22Rv1 (cell line): Measurements from ENCODE around the gene FAM229A.

Source experiments
- CTCF ChIP-seq: fragments of 450-650 bp; IDR thresholded peaks from 2 replicates; pipeline ENCODE4 v1.5.1; 2017; ENCODE audit warnings: mild to moderate bottlenecking
- ZFX ChIP-seq: fragments of 450-650 bp; IDR thresholded peaks from 2 replicates; pipeline ENCODE4 v1.6.1; 2017; ENCODE audit warnings: antibody characterized with exemption, borderline replicate concordance

GRCh38 chr1:32363713-32364112 lies 1.4 kb upstream of the FAM229A start:
- TF ChIP-seq CTCF: no peak
- TF ChIP-seq ZFX: no peak
